ENCODE measurements around the gene OBP2A.

Gene OBP2A

DNA sequence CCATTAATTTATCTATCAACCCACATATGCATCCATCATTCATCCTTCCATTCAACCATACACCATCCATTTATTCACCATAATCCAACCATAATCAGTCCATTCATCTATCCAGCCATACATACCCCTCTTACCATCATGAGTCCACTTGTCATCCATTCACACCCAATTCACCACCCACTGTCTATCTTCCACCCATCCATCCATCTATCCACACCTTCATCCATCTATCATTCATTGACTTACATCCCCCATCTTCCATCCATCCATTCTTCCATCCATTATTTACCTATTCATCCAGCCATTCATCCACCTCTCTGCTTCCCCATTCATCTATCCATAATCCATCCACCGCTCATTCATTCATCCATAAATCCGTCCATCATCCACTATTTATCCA lies 33.4 kb downstream of the OBP2A start:
- DNase-seq (ENCODE audit: low read depth, low spot score), result no peak

DNA sequence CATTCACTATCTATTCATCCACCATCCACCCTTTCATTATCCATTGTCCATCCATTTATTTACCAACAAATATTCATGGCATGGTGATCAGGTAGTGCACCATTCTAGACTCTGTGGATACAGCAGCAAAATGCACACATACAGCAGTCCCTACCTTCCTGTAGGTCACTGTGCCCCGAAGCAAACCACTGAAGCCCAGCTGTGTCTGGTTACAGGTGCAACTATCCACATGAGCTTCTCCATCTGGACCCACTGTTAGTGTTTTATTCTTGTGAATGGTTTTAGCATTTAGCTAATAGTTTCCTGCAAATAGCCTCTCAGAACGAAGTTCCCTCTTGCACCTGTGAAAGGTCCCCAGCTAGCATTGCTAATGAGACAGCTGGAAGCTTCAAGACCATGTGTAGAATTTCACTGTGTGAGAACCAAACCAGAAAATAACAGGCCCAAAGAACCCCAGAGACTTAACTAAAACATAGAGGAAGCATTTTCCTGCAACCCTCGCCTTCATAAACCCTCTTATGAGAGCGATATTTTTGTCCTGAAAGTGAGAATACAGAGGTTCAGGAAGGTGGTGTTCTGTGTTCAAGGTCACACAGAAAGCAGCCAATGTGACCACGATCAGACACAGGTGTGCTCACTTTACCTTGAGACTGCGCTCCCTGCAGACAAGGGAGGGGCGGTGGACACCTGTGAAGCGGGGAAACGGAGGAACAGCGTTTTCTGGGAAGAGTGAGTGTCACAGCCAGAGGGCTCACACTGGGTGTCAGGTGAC lies 34.1 kb downstream of the OBP2A start:
- no peak for DNase-seq (ENCODE audit: low read depth, low spot score)

DNA sequence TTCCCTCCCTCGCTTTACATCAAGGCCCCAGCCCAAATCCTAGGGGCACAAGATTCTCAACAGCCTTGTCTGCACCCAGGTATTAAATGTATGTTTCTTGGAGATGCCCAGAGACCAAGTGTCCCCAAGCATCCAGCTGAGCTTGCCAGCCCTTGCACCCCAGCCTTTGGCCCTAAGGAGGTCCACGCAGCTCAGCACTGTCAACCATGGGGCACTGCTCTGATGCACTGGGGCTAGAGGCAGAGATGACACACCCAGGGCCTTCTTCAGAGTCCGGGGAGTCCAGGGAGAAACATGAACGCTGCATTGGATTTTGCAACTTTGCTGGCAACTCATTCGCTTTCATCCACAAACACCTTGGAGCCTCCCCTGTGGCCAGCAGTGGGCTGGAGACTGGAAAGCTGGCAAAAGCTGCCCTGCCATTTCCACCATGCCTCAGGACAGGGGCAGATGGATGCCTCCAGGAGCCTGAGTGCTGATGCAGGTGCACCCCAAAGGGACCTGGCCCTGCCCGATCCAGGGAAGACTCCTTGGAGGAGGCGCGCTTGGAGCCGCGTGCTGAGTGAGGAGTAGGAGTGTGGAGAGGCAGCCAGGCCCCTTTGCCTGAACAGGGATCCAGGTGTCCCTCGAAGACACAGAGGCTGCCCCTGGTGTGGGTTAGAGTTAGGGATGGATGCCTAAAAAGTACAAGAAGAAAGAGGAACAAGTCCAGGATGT lies 34.9 kb downstream of the OBP2A start:
- no peak for DNase-seq (ENCODE audit: low read depth, low spot score)

DNA sequence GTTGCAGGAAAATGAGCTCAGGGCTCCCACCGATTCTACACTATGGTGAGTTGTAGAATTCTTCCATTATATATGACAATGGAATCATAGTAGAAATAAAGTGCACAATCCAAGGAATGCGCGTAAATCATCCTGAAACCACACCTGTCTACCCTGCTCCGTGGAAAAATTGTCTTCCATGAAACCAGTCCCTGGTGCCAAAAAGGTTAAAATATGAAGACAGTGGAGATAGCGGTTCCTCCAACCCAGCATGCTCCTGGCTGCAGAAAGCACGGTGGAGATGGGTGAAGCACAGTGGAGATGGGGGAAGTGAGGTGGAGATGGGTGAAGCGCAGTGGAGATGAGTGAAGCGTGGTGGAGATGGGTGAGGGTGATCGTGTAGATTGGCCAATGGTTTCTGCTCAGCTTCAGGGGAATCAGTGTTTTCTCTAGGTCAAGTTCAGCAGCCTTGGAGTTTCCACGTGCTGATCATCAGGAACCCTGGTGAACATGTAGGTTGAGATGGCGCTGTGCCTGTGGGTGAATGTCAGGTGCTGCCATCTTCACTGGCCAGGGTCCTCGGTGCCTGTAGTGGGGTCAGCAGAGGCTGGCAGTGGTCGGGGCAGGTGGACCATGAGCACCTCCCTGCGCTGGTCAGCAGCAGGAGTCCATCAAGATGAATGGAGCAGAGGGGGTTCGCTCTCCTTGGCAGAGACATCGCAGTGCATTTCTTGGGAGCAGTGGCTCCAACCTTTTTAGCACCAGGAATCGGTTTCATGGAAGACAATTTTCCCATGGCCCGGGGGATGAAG lies 35.9 kb downstream of the OBP2A start:
- no peak for DNase-seq (ENCODE audit: low read depth, low spot score)

DNA sequence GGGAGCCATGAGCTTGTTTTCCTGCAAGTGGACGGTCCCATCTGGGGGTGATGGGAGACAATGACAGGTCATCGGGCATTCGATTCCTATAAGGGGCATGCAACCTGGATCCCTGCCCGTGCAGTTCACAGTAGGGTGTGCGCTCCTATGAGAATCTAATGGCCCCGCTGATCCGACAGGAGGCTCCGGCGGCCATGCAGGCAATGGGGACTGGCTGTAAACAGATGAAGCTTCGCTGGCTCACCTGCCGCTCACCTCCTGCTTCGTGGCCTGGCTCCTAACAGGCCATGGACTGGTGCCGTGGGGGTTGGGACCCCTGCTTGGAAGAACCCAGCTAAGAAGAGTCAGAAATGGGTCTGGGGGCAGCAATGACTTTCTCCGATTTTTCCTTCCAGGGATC lies 36.6 kb downstream of the OBP2A start:
- DNase-seq (ENCODE audit: low read depth, low spot score), result no peak

DNA sequence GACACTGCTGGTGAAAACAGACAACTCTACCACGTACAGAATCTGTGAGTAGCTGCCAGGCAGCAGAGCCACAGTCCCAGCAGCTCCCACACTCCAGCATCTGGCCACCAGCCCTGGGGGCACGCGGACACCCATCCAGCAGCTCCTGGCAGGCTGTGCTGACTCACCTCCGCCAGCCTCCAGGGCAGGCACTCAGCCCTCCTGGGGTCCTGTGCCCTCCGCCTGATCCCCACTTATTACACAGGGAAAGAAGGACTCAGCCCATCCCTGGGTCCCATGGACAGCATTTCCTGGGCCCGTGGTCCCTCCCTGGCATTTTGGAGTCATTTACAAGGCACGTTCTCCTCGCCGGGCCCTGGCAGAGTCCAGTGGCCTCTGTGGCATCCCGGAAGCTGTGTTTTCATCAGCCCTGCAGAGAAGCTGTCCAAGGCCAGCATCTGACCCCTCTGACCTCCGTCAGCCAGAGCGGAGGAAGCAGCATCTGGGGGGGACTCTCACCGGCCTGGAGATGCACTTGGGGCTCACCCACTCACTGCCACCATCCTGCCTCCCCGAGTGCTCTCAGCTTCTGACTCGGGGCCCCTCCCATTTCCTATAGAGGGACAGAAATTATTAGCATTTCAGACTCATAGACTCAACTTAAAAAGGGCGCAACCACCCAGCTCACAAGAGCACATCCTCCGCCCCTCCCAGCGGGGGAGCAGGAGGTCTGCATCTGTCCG lies 37.2 kb downstream of the OBP2A start:
- no peak for DNase-seq (ENCODE audit: low read depth, low spot score)

DNA sequence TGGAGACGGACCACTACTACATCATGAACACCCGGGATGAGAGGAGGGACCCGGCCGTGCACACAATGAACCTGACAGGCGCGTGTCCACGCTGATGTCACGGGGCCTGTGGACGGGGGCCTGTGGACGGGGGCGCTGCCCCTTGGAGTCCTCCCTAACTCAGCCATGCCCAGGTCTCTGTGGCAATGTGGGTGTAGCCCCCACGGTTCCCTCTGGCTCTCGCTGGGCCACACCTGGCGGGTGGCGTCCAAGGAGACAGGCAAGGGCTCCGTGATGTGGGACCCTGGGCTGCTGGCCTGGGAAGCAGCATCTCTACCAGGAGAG lies 37.7 kb downstream of the OBP2A start:
- no peak for DNase-seq (ENCODE audit: low read depth, low spot score)

DNA sequence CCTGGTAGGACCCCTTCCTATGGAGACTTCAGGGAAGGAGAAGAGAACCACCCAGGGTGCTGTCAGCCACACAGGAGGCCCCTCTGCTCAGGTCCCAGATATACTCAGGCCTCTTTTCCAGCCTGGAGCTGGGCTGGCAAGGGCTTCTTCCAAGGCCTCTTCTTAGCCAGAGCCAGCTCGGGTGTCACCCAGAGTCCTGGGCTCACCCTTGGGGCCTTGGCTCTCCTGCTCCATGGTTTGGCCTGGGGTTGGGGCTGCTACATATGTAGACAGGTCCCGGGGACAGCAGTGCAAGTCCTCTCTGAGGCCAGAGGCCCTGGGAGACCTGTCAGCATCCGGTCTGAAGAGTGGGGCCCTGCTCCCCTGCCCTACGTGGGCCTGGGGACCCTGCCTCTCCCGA lies 38.4 kb downstream of the OBP2A start:
- DNase-seq (ENCODE audit: low read depth, low spot score), result no peak

DNA sequence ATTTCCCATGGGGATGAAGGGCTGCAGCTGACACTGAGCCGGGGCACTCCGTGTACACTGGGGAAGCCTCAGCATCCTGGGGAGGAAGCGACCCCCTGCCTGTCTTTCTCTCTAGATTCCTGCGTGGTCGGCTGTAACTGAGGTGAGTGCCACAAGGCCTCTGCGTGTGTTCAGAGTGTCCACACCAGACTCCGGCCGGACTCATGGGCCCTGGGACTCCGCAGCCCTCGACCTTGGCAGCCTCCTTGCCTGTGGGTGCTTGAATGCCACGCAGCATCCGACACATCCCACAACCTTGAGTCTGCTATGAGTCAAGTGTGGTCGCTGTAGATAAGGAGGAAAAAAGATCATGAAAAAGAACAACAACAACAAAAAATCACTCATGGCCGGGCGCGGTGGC lies 39.0 kb downstream of the OBP2A start:
- no peak for DNase-seq (ENCODE audit: low read depth, low spot score)

DNA sequence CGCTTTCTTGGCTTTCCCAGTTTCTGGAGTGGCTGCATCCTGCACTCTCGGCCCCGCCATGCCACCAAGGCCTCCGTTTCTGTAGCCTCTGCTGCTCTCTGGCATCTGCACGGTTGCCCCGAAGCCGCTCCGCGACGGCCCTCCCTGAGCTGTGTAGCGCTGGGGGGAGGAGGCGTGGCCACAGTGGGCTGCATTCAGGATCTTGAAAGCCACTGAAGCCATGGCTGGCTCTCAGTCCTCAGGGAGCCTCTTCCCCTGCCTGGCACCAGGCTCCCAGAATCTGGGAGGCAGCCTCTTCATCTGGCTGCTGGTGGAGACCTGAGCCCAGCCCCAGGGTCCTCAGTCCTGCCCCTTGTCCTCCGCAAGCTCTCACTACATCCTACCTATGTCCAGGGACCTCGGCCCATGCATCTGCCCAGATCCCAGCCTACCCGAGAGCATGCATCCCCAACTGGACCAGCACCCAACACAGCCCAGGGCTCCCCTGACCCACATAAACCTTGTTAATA lies 40.7 kb downstream of the OBP2A start:
- no peak for DNase-seq (ENCODE audit: low read depth, low spot score)

DNA sequence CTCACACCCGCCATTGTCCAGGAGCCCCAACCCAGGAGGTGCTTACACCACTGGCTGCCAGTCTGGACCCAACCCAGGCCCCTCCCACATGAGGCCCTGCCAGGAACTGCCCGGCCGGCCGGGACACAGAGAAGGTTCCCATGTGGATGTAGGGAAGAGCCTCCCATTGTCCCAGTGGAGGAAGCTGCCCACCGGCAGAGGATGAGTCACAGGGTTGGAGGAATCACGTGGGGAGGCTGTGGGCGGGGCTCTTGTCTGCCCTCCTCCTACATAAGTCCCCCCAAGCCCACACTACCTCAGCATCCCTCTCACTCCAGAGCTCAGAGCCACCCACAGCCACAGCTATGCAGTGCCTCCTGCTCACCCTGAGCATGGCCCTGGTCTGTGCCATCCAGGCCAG lies 41.7 kb downstream of the OBP2A start:
- no peak for DNase-seq (ENCODE audit: low read depth, low spot score)

DNA sequence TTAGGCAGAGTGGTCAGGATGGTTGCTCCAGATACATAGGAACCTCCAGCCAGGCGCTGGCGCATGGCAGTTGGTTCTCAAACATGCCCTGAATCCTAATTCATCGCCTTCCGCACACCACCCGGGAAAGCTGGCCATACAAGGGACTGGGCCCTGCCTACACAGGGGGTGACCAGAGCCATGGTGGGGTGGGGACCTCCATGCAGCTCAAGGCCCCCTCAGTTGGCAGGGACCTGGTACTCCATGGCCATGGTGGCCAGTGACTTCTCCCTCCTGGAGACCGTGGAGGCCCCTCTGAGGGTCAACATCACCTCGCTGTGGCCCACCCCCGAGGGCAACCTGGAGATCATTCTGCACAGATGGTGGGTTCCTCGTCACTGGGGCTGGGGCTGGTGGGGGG lies 42.4 kb downstream of the OBP2A start:
- DNase-seq (ENCODE audit: low read depth, low spot score), result no peak

DNA sequence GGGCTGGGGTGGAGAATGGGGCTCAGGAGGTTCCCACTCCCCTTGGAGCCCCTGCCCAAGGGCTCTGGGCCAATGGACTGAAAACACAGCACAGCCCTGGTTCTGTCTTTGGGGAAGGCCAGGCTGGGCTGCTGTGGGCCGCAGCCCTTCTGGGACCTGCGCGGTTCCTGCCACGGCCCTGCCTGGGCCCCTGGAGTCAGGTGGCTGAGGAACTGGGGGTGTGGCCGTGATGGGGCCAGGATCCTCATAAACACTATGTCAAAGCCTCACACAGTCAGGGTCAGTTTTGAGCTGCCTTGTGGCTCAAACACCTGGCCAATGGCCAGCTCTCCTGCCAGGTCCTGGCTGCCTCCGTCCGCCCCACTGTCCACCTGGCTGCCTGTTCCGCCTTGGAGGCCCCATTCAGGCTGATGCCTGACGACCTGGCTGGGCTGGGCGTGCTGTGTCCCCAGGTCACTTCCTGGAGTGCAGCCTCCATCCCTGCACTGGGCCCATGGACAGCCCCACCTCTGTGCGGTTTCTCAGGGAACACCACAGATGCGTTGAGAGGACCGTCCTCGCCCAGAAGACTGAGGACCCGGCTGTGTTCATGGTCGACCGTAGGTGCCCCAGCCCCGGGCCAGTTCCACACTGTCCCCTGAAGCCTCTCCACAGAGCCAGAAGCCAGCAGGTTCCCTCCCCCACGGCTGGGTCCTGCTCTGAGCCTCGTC lies 43.1 kb downstream of the OBP2A start:
- DNase-seq (ENCODE audit: low read depth, low spot score), result no peak

DNA sequence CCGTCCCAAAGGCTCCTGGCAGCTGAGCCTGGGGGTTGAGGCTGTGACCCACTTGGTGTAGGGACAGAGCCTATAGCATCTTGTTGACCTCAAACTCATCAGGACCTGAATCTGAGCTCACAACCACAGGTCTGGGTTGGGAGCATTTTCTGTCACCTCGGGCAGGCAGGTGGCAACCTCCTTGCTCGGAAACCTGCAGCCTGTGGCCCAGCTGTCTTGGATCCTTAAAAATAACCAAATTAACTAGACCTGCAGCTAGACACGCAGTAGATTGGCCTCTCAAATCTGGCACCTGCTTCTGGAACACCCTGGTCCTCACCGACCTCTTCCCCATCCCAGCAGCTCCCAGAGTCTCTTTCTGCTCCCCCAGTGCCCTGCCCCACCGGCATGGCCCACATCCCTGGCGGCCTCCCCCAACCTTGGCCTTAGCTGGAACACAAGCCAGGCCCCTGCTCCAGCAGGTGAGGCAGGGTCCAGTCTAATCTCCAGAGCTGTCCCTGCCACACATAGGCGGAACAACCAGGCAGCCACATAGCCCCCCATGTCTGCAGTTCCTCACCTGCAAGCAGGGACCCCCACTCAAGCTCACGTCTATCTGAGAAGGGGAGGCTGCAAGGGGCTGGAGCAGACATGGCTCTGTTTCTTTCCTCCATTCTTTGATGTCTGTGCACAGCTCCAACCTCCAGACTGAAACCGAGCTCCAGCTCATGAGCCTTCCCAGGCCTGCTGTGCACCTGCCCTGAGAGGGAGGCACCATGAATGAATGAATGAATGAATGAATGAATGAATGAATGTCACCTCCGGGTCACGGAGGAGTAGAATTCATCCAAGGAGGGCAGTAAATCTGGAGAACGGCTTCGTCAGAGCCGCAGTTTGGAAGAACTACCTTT lies 43.9 kb downstream of the OBP2A start:
- no peak for DNase-seq (ENCODE audit: low read depth, low spot score)

DNA sequence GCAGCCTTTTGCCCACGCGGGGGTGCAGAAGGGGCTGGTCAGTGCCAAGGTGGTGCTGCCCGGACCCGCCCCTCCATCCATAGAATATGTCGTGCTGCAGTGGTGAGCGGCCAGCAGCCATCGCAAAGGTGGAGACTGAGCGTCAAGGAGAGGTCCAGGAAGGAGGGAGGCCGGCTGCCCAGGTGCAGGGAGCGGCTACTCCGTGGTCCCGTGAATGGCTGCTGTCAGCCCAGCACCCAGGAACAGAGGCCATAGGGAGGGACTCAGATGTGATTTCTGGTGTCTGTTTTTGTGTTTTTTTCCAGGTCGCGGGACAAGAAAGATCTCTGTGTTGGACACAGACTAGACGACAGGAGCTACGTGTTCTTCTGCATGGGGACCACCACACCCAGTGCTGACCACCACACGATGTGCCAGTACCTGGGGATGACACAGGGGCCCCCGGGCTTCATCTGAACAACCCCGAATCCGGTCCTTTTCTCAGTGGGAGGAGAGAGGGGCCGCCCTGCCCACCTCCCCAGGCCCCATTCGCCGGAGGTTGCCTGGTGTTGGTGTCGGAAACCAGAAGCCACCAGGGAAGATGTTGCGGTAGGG lies 44.7 kb downstream of the OBP2A start:
- DNase-seq (ENCODE audit: low read depth, low spot score), result no peak

DNA sequence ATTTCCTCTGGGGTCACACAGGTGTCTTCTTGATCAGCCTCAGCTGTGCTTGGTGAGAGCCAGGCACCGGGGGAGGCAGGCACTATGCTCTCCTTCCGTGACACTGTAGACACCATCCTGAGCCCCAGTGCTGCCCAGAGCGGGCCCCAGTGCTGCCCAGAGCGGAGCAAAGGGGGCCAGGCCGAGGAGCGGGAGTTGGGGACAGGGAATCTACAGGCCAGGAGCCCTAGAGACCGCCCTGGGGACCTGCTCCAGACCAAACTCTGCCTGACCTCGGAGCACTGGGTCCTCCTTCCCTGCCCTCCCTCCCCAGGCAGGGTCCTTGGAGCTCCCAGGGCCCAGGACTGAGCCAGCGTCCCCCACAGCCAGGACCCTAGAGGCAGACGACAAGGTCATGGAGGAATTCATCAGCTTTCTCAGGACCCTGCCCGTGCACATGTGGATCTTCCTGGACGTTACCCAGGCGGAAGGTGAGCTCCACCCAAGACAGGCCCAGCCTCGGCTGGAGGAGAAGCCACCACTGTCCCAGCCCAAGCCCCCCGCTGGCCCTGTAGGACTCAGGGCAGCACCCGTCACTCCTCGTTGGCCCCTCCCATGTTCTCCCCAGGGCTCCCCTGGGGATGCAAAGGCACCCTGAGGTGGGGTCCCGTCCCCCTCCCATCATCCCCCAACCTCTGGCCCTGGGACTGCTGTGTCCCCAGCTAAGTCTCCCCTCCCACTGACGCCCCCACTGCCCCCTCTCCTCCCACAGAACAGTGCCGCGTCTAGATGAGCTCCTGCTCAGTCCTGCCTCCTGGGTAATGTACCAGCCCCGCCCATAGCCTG lies 45.8 kb downstream of the OBP2A start:
- no peak for DNase-seq (ENCODE audit: low read depth, low spot score)

DNA sequence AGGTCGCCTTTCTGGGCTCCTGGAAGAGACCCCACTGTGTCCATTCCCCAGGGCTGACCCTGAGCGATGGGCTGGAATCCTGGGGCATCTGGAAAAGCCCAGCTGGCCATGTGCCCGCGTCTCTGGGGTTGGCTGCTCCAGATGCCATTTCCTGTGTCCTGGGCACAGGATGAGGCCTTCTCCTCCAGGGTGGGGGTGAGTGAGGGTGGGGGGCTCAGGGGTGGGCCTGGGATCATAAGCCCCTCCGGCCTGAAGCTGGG lies 46.3 kb downstream of the OBP2A start:
- DNase-seq (ENCODE audit: low read depth, low spot score), result no peak

DNA sequence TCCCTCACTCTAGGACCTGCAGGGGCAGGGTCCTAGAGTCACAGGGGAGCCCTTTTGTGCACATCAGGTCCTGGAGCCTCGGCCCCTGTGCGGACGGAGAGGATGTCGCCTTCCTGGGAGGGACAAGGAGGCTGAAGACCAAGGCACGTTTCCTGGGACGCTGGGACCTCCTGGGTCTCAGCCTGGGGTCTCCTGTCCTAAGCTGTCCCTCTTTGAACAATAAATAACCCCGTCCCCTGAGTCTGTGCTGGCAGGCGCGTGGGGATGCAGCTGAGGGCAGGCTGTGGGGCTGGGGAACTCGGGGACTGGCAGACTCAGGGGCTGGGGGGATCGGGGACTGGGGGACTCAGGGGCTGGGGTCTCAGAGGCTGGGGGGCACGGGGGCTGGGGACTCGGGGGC lies 46.7 kb downstream of the OBP2A start:
- no peak for DNase-seq (ENCODE audit: low read depth, low spot score)

DNA sequence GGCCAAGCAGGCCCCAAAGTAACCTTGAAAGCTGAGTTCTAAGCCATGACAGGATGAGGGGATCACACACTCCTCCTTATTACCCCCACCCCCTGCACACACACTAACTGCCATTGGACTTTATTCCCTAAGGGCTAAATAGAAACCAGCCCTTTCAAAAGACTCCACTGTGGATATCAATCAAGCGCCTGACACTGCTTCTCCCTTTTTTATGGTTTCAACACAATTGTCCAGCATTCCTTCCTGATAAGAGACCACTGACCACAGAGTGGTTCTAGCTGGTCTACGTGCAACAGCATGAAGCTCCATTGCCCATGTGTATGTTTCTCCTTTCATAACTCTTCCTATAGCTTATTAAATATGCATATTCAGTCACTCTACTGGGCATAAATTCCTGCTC lies 50.3 kb downstream of the OBP2A start:
- no peak for DNase-seq (ENCODE audit: low read depth, low spot score)
